C4-2B (cell line): ENCODE measurements around the gene RPE.

ENCODE experiments used
- H3K27ac ChIP-seq: fragments of 450-650 bp; 2 replicates; pipeline ENCODE4 v1.5.1; 2017
- ZFX ChIP-seq: fragments of 450-650 bp; IDR thresholded peaks from 2 replicates; pipeline ENCODE4 v1.6.1; 2017
- TF ChIP-seq, protein P1 (sequence below): fragments of 450-650 bp; conservative IDR thresholded peaks from 2 replicates; pipeline ENCODE4 v1.5.1; 2017; ENCODE audit warnings: mild to moderate bottlenecking

Gene RPE

DNA sequence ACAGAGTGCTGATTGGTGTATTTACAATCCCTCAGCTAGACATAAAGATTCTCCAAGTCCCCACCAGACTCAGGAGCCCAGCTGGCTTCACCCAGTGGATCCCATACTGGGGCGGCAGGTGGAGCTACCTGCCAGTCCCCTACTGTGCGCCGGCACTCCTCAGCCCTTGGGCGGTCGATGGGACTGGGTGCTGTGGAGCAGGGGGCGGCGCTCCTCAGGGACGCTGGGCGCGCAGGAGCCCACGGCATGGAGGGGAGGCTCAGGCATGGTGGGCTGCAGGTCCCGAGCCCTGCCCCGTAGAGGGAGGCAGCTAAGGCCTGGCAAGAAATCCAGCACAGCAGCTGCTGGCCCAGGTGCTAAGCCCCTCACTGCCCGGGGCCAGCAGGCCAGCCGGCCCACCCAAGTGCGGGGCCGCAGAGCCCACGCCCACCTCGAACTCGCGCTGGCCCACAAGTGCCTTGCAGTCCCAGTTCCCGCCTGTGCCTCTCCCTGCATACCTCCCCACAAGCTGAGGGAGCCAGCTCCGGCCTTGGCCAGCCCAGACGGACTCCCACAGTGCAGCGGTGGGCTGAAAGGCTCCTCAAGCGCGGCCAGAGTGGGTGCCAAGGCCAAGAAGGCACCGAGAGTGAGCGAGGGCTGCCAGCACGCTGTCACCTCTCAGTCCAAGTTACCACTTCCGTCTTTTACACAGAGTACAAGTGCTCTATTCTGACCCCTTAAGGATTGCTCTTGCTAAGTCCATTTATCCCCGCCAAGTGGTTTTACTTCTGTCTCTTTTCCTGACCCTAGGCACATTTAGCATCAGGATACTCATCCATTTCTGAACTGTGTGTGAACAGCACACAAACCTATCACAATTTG lies 1.7 kb upstream of the RPE start:
- no peak for TF ChIP-seq ZFX
- TF ChIP-seq, protein P1, sequence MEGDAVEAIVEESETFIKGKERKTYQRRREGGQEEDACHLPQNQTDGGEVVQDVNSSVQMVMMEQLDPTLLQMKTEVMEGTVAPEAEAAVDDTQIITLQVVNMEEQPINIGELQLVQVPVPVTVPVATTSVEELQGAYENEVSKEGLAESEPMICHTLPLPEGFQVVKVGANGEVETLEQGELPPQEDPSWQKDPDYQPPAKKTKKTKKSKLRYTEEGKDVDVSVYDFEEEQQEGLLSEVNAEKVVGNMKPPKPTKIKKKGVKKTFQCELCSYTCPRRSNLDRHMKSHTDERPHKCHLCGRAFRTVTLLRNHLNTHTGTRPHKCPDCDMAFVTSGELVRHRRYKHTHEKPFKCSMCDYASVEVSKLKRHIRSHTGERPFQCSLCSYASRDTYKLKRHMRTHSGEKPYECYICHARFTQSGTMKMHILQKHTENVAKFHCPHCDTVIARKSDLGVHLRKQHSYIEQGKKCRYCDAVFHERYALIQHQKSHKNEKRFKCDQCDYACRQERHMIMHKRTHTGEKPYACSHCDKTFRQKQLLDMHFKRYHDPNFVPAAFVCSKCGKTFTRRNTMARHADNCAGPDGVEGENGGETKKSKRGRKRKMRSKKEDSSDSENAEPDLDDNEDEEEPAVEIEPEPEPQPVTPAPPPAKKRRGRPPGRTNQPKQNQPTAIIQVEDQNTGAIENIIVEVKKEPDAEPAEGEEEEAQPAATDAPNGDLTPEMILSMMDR, result no peak
- no peak overlapping the region for H3K27ac ChIP-seq

DNA sequence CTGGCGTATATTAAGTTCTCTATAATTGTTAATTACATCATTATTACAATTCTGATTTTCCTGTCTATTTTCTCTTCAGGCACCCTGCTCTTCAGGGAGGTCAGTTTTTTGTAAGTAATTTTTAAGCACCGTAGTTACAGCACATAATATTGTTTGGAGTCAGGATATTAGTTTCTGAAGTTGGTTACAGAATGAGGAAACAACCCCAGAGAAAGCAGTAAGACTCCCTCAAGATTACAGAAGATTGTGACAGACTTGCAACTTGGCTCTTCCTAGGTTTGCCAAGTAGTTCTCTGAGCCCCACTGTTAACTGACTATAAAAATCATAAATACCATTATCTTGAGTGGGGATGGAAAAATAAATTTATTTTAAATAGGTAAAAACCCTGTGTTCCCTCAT lies 921 bp downstream of the RPE start:
- H3K27ac ChIP-seq, result peak overlapping the region; percentile 89
- TF ChIP-seq, protein P1, result no peak
- TF ChIP-seq ZFX, result no peak

DNA sequence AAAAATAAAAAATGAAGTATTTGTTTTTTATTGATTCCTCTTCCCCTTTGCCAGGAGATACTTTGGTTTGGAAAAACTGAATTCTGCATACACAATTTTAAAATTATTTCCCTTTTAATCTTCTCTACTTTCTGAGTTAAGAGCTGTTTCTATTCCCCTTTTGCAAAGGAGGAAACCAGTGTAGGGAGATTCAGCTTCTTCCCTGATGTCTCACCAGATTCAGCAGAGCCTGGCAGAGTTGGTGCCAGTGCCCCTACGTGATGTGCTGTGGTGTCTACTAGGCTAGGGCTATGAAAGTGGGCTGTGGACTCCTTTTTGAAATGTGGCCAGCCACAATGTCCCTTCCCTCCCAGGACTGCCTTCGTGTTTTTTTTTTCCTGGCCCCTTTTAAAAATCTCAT lies 2.4 kb downstream of the RPE start:
- H3K27ac ChIP-seq, result no peak overlapping the region
- no peak for TF ChIP-seq ZFX
- TF ChIP-seq, protein P1, result no peak

DNA sequence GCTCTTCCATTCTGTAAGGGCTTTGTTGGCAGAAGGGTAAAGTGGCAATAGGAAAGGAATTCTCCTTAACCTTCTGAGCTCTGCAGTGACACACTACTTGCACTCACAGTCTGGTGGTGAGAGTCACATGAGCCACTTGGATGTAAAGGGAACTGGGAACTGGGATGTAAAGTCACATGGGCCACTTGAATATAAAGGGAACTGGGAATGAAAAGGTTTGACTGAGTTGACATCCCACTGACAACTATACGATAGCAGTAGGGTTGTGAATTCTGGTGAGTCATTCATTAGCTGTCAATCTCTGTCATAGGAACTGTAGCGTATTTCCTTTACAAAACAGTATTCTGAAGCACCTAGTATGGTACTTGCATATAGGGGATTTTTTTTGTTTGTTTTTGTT lies 5.5 kb downstream of the RPE start:
- TF ChIP-seq, protein P1, result no peak
- no peak for TF ChIP-seq ZFX
- H3K27ac ChIP-seq, result no peak overlapping the region

DNA sequence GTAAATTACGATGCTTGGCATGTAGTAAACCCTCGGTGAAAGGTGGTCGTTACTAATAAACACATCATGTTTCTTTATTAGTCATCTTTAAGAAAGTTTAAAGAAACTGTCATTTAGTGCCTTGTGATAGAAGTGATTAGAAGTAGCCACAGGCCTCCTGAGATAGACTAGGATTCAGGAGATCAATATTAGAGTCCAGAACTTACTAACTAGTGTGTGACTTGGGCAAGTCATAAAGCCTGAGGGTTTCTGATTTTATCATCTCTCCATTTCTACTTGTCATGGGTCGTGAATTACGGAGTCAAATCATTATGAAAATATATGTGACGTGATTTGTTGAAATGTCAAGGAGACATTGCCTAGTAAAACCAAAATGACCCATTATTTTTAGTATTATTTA lies 6.7 kb downstream of the RPE start:
- H3K27ac ChIP-seq, result no peak overlapping the region
- TF ChIP-seq, protein P1, result no peak
- TF ChIP-seq ZFX, result no peak

DNA sequence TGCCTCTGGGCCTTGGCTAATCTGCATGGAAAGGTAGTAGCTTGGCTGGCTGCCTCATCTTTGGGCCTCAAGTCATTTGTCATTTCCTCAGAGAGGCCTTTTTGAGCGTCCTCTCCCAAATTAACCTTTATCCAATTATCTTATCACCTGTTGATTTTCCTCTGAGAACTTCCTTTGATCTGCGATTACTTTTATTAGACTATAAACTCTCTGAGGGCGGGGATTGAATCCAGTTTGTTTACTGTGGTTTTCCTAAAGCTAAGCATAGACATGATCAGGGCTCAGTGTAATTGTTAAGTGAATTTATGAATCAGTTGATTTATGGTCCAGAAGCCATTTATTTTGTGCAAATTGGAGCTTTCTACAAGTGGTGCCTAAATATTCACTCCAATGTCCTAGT lies 7.5 kb downstream of the RPE start:
- no peak overlapping the region for H3K27ac ChIP-seq
- TF ChIP-seq, protein P1, result no peak
- TF ChIP-seq ZFX, result no peak

DNA sequence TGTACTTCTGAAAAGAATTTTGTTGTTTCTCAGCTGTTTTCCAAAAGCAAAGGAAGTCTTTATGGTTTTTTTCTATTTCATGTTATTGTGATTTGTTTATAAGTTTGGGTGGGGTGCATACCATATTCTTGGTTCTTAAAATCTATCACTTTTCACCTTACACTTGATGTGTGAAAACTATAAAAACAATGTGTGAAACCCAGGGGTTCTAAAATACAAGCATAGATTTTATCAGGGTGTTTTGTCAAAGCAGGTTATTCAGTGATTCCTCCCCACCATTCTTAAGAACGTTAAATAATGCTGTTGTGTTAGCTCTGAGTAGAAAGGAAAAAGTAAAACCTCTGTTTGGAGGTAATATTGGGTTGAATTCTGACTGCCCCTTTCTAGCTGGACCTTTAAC lies 17.7 kb downstream of the RPE start:
- H3K27ac ChIP-seq, result no peak overlapping the region
- TF ChIP-seq, protein P1, result no peak
- TF ChIP-seq ZFX, result no peak
